Neural progenitor cell (in vitro differentiated cells): ENCODE results near the gene ATP8A1. TPM values are rescaled to one million over a fixed set of nuclear protein-coding genes. Genes with fewer than 3 reads are reported as not detected.

Experiments
- DNase-seq: peaks from one replicate; pipeline ENCODE4 v3.0.0-alpha.2; 2016; ENCODE audit warnings: low spot score
- H2AFZ ChIP-seq: fragments of 200-600 bp; sonication (generic); replicated peaks from 2 replicates; pipeline ENCODE4 v1.6.1; 2016; ENCODE audit warnings: antibody characterized with exemption
- H3F3A ChIP-seq: fragments of 200-600 bp; sonication (generic); 2 replicates; pipeline ENCODE4 v1.6.1; 2016; ENCODE audit warnings: antibody characterized with exemption, low read depth
- H3K27ac ChIP-seq: fragments of 200-600 bp; sonication (generic); 2 replicates; pipeline ENCODE4 v1.5.1; 2016; ENCODE audit warnings: mild to moderate bottlenecking
- H3K27me3 ChIP-seq: fragments of 200-600 bp; sonication (generic); 2 replicates; pipeline ENCODE4 v1.6.1; 2016; ENCODE audit warnings: mild to moderate bottlenecking, moderate library complexity
- H3K36me3 ChIP-seq: fragments of 200-600 bp; sonication (generic); 2 replicates; pipeline ENCODE4 v1.5.1; 2016
- H3K4me1 ChIP-seq: fragments of 200-600 bp; sonication (generic); 2 replicates; pipeline ENCODE4 v1.6.1; 2016; ENCODE audit warnings: mixed run types
- H3K4me2 ChIP-seq: fragments of 200-600 bp; sonication (generic); 2 replicates; pipeline ENCODE4 v1.6.1; 2016
- H3K4me3 ChIP-seq: fragments of 200-600 bp; sonication (generic); 2 replicates; pipeline ENCODE4 v1.5.1; 2016
- H3K79me2 ChIP-seq: fragments of 200-600 bp; sonication (generic); 2 replicates; pipeline ENCODE4 v1.6.1; 2016; ENCODE audit warnings: low read depth
- H3K9ac ChIP-seq: fragments of 200-600 bp; sonication (generic); 2 replicates; pipeline ENCODE4 v1.6.1; 2016
- H3K9me3 ChIP-seq: fragments of 200-600 bp; sonication (generic); 2 replicates; pipeline ENCODE4 v1.5.1; 2016; ENCODE audit warnings: low read depth
- H4K20me1 ChIP-seq: fragments of 200-600 bp; sonication (generic); 2 replicates; pipeline ENCODE4 v1.6.1; 2016; ENCODE audit warnings: low read depth
- H3K27ac Mint-ChIP-seq: 3 replicates; pipeline ENCODE4 v1.8.0; 2021; ENCODE audit warnings: mixed read lengths
- H3K27me3 Mint-ChIP-seq: 2 replicates; pipeline ENCODE4 v1.8.0; 2022; ENCODE audit warnings: low read depth, mild to moderate bottlenecking, inconsistent platforms, moderate library complexity, mixed read lengths; ENCODE audit not compliant: insufficient read depth
- H3K36me3 Mint-ChIP-seq: 3 replicates; pipeline ENCODE4 v1.8.0; 2021; ENCODE audit warnings: mixed read lengths
- H3K4me1 Mint-ChIP-seq: 3 replicates; pipeline ENCODE4 v1.8.0; 2021; ENCODE audit warnings: mixed read lengths
- H3K4me3 Mint-ChIP-seq: 3 replicates; pipeline ENCODE4 v1.8.0; 2021; ENCODE audit warnings: mild to moderate bottlenecking, moderate library complexity, mixed read lengths
- H3K9me3 Mint-ChIP-seq: 3 replicates; pipeline ENCODE4 v1.8.0; 2020; ENCODE audit warnings: mixed read lengths
- EZH2 ChIP-seq: fragments of 200-600 bp; sonication (generic); IDR thresholded peaks from 2 replicates; pipeline ENCODE4 v1.6.1; 2017; ENCODE audit warnings: antibody characterized with exemption, mild to moderate bottlenecking, moderate library complexity
- EZH2phosphoT487 ChIP-seq: fragments of 200-600 bp; sonication (generic); IDR thresholded peaks from 2 replicates; pipeline ENCODE4 v1.6.1; 2017; ENCODE audit warnings: antibody characterized with exemption
- total RNA-seq: library from RNA; depleted of rRNA; stranded (reverse); fragments of >200 nt; gene quantifications from 2 replicates; pipeline ENCODE4 v1.2.3, GENCODE V29; 2015; ENCODE audit warnings: low replicate concordance
- TF ChIP-seq, protein P1 (sequence below): fragments of 200-600 bp; sonication (generic); IDR thresholded peaks from 2 replicates; pipeline ENCODE4 v1.5.1; 2017; ENCODE audit warnings: antibody characterized with exemption, mild to moderate bottlenecking

Gene ATP8A1
- total RNA-seq, 1 donor from 2014 or later: 46.1 TPM

DNA sequence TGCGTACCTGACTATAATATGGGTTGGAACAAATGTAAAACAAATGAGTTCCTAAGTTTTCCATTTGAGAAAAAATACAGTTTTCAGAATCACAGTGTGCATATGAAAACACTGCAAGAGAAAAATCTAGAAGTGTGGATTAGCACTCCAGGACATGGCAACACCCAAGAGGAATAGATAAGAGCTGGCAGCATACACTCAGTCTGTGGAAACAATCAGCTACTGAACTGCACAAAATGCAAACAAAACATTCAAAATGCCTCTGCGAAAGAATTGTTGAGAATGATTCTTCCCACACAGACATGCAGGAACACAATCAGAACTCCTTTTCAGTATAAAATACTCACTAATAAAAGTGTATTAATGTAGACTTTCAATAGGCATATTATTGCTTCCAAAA, 39.9 kb downstream of the ATP8A1 start:
- no peaks in the 10 kb centered on the region for H3K4me1 ChIP-seq
- no peak overlapping the region for H2AFZ ChIP-seq
- H3K36me3 ChIP-seq: no peaks in the 10 kb centered on the region
- TF ChIP-seq EZH2 (no peak), EZH2phosphoT487 (no peak)
- TF ChIP-seq, protein P1, sequence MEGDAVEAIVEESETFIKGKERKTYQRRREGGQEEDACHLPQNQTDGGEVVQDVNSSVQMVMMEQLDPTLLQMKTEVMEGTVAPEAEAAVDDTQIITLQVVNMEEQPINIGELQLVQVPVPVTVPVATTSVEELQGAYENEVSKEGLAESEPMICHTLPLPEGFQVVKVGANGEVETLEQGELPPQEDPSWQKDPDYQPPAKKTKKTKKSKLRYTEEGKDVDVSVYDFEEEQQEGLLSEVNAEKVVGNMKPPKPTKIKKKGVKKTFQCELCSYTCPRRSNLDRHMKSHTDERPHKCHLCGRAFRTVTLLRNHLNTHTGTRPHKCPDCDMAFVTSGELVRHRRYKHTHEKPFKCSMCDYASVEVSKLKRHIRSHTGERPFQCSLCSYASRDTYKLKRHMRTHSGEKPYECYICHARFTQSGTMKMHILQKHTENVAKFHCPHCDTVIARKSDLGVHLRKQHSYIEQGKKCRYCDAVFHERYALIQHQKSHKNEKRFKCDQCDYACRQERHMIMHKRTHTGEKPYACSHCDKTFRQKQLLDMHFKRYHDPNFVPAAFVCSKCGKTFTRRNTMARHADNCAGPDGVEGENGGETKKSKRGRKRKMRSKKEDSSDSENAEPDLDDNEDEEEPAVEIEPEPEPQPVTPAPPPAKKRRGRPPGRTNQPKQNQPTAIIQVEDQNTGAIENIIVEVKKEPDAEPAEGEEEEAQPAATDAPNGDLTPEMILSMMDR: no peak
- no peak overlapping the region for H3K27ac ChIP-seq
- Mint-ChIP-seq H3K27ac (no peak overlapping the region), H3K4me1 (no peaks in the 10 kb centered on the region), H3K4me3 (no peak overlapping the region), H3K27me3 (peaks cover 2% of the 10 kb centered on the region), H3K36me3 (no peaks in the 10 kb centered on the region), H3K9me3 (no peaks in the 10 kb centered on the region)
- DNase-seq: no peak
- H4K20me1 ChIP-seq: no peaks in the 10 kb centered on the region
- no peaks in the 10 kb centered on the region for H3F3A ChIP-seq
- H3K4me2 ChIP-seq: no peak overlapping the region
- no peaks in the 10 kb centered on the region for H3K27me3 ChIP-seq
- H3K4me3 ChIP-seq: no peak overlapping the region
- no peak overlapping the region for H3K9ac ChIP-seq
- H3K9me3 ChIP-seq: no peaks in the 10 kb centered on the region
- no peaks in the 10 kb centered on the region for H3K79me2 ChIP-seq

DNA sequence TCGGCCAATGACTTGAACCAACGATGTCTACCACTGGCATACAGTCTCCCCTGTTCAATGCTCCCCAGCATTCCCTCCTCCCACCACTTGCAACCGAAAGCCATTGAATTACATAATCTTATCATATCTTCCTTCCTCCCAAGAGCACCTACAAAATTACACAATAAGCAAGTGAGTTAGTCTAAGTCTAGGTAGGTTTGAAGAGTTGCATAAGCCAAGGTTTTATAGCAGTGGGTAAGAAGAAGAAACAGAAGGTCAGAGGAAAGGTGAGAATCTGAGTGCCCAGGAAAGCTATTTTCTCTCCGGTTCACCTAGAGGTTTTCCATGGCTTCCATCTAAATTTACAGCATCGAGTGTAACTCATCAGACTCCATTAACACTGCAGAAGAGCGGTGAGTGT, 40.3 kb downstream of the ATP8A1 start:
- Mint-ChIP-seq H3K27ac (no peak overlapping the region), H3K4me3 (no peak overlapping the region), H3K4me1 (no peaks in the 10 kb centered on the region), H3K27me3 (no peaks in the 10 kb centered on the region), H3K36me3 (peaks cover 2% of the 10 kb centered on the region), H3K9me3 (no peaks in the 10 kb centered on the region)
- DNase-seq: no peak
- Histone ChIP-seq H3K4me3 (no peak overlapping the region), H3K9me3 (no peaks in the 10 kb centered on the region), H3K36me3 (no peaks in the 10 kb centered on the region), H3K27ac (no peak overlapping the region), H2AFZ (no peak overlapping the region), H3F3A (no peaks in the 10 kb centered on the region), H3K9ac (no peak overlapping the region), H3K79me2 (no peaks in the 10 kb centered on the region), H3K27me3 (no peaks in the 10 kb centered on the region), H4K20me1 (no peaks in the 10 kb centered on the region), H3K4me1 (no peaks in the 10 kb centered on the region), H3K4me2 (no peak overlapping the region)
- TF ChIP-seq, protein P1: no peak

DNA sequence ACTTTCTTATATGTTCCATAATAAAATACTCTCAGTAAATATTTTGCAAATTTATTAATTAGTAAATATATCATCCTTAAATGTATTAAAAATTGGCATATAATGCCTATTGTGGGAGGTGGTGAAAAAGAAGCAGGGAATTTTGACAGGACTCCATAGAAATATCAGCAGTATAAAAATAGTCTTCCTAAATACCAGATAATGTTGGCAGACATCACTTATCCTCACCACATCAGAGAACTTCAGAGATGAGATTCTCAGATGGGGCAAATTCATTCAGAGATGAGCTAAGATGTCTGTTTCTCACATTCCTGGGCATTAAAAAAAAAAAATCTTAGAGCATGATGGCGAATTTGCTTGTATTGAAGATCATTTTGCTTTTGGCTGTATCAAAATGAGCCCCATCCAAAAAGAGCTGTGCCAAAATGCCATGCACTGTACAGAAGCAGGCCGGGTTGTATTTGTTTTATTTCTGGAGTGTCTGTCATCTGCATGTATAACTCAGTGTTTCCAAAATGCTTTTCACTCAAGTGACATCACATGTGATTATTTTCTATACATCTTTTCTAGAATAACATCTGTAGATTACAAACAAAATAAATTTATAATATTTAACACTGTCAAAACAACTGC, 41.7 kb downstream of the ATP8A1 start:
- H3K27ac Mint-ChIP-seq: no peak overlapping the region
- H3K9me3 ChIP-seq: no peaks in the 10 kb centered on the region
- no peaks in the 10 kb centered on the region for H3K27me3 ChIP-seq
- H3K79me2 ChIP-seq: no peaks in the 10 kb centered on the region
- H3K36me3 Mint-ChIP-seq: peaks cover 7% of the 10 kb centered on the region
- H3K4me1 ChIP-seq: no peaks in the 10 kb centered on the region
- H4K20me1 ChIP-seq: no peaks in the 10 kb centered on the region
- peaks cover 2% of the 10 kb centered on the region for H3K9me3 Mint-ChIP-seq
- peaks cover 3% of the 10 kb centered on the region for H3K4me1 Mint-ChIP-seq
- no peak overlapping the region for H2AFZ ChIP-seq
- peaks cover 2% of the 10 kb centered on the region for H3K27me3 Mint-ChIP-seq
- H3K4me2 ChIP-seq: no peak overlapping the region
- DNase-seq: no peak
- H3K9ac ChIP-seq: no peak overlapping the region
- no peaks in the 10 kb centered on the region for H3F3A ChIP-seq
- no peak overlapping the region for H3K4me3 Mint-ChIP-seq
- no peak for TF ChIP-seq EZH2phosphoT487
- TF ChIP-seq EZH2: no peak
- TF ChIP-seq, protein P1: no peak
- H3K36me3 ChIP-seq: no peaks in the 10 kb centered on the region
- H3K4me3 ChIP-seq: no peak overlapping the region
- no peak overlapping the region for H3K27ac ChIP-seq
